Measurements from ENCODE around the gene KANSL2.
"Not testable (repeated sequence)": the region's sequence is repeated elsewhere in the genome, so short reads cannot be mapped to it uniquely, and the experiment has no call there.

The KANSL2 gene, protein sequence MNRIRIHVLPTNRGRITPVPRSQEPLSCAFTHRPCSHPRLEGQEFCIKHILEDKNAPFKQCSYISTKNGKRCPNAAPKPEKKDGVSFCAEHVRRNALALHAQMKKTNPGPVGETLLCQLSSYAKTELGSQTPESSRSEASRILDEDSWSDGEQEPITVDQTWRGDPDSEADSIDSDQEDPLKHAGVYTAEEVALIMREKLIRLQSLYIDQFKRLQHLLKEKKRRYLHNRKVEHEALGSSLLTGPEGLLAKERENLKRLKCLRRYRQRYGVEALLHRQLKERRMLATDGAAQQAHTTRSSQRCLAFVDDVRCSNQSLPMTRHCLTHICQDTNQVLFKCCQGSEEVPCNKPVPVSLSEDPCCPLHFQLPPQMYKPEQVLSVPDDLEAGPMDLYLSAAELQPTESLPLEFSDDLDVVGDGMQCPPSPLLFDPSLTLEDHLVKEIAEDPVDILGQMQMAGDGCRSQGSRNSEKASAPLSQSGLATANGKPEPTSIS

GRCh38 chr12:48681710-48682532 lies at the start of gene KANSL2:
Gene KANSL2 (minus strand): TSS chr12:48682238. CDS start chr12:48681632, 606 bp downstream.
- DNase-seq (ENCODE audit: low read depth): peak; percentile 100
- peak within 1 kb of the TSS; percentile 82 for H3K4me3 ChIP-seq (ENCODE audit: low read depth, low read length)
- TF ChIP-seq, protein P1, sequence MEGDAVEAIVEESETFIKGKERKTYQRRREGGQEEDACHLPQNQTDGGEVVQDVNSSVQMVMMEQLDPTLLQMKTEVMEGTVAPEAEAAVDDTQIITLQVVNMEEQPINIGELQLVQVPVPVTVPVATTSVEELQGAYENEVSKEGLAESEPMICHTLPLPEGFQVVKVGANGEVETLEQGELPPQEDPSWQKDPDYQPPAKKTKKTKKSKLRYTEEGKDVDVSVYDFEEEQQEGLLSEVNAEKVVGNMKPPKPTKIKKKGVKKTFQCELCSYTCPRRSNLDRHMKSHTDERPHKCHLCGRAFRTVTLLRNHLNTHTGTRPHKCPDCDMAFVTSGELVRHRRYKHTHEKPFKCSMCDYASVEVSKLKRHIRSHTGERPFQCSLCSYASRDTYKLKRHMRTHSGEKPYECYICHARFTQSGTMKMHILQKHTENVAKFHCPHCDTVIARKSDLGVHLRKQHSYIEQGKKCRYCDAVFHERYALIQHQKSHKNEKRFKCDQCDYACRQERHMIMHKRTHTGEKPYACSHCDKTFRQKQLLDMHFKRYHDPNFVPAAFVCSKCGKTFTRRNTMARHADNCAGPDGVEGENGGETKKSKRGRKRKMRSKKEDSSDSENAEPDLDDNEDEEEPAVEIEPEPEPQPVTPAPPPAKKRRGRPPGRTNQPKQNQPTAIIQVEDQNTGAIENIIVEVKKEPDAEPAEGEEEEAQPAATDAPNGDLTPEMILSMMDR (IDR thresholded peaks at IDR 0.05; ENCODE audit: low read depth, low read length): no peak
- TF ChIP-seq MYC (IDR thresholded peaks at IDR 0.05; ENCODE audit: low read depth, low read length) (peak; percentile 61), POLR2A (IDR thresholded peaks at IDR 0.05; ENCODE audit: extremely low read depth, insufficient read length) (peak; percentile 99), MAX (IDR thresholded peaks at IDR 0.05; ENCODE audit: low read depth, low read length) (peak; percentile 58)

DNA sequence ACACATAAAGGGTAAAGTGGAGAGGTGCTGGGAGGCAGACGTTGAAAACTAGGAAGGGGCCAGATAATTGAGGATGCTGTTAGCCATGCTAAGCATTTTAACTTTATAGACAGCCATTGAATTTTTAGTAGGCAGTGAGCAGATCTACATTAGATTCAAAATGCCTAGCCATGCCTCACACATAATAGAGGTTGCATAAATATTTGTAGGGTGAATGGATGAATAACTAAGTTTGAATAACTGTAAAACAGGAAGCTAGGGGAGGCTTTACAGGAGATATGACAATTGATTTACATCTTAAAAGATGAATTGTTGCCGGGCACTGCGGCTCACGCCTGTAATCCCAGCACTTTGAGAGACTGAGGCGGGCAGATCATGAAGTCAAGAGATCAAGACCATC lies 46.8 kb upstream of the KANSL2 start:
- TF ChIP-seq MYC (IDR thresholded peaks at IDR 0.05; ENCODE audit: low read depth, low read length) (no peak), POLR2A (IDR thresholded peaks at IDR 0.05; ENCODE audit: extremely low read depth, insufficient read length) (no peak), MAX (IDR thresholded peaks at IDR 0.05; ENCODE audit: low read depth, low read length) (no peak)
- TF ChIP-seq, protein P1 (IDR thresholded peaks at IDR 0.05; ENCODE audit: low read depth, low read length): no peak
- H3K4me3 ChIP-seq (ENCODE audit: low read depth, low read length): no peak overlapping the region
- no peak for DNase-seq (ENCODE audit: low read depth)

DNA sequence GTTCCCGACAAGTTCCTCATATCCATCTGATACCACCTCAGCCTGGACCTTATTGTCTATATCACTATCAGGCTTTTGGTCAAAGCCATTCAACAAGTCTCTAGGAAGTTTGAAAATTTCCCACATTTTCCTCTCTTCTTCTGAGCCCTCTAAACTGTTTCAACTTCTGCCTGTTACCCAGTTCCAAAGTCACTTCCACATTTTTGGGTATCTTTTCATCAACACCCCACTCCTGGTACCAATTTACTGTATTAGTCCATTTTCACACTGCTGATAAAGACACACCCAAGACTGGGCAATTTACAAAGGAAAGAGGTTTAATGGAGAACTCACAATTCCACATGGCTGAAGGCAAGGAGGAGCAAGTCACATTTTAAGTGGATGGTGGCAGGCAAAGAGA lies 38.7 kb upstream of the KANSL2 start:
- not testable (repeated sequence) for DNase-seq (ENCODE audit: low read depth); H3K4me3 ChIP-seq (ENCODE audit: low read depth, low read length)

DNA sequence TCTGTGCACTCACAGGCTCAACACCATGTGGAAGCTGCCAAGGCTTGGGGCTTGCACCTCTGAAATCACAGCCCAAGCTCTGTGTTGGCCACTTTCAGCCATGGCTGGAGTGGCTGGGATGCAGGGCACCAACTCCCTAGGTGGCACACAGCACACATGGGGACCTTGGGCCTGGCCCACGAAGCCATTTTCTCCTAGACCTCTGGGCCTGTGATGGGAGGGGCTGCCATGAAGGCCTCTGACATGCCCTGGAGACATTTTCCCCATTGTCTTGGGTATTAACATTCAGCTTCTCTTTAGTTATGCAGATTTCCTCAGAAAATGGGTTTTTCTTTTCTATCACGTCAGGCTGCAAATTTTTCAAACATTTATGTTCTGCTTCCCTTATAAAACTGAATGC lies 38.1 kb upstream of the KANSL2 start:
- not testable (repeated sequence) for H3K4me3 ChIP-seq (ENCODE audit: low read depth, low read length); DNase-seq (ENCODE audit: low read depth)

DNA sequence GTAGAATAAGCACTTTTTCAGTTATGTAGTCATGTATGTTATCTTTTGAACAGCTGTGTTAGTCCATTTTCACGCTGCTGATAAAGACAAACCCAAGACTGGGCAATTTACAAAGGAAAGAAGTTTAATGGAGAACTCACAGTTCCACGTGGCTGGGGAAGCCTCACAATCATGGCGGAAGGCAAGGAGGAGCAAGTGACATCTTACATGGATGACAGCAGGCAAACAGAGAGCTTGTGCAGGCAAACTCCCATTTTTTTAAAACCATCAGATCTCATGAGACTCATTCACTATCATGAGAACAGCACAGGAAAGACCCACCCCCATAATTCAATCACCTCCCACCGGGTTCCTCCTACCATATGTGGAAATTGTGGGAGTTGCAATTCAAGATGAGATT lies 37.0 kb upstream of the KANSL2 start:
- not testable (repeated sequence) for DNase-seq (ENCODE audit: low read depth); H3K4me3 ChIP-seq (ENCODE audit: low read depth, low read length)

DNA sequence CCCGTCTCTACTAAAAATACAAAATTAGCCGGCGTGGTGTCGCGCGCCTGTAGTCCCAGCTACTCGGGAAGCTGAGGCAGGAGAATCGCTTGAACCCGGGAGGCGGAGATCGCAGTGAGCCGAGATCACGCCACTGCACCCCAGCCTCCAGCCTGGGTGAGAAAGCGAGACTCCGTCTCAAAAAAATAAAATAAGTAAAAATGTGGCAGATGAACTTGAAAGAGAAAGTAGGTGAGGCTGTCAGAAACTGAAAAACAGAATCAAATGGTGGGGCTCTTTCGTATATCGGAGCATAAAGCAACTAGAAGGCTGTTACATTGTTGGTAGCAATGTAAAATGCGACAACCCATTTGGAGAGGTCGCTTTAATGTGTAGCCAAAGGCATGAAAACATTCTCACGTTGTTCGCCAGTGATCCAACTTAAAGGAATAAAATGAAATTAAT lies 35.2 kb upstream of the KANSL2 start:
- TF ChIP-seq MAX (IDR thresholded peaks at IDR 0.05; ENCODE audit: low read depth, low read length) (no peak), POLR2A (IDR thresholded peaks at IDR 0.05; ENCODE audit: extremely low read depth, insufficient read length) (no peak), MYC (IDR thresholded peaks at IDR 0.05; ENCODE audit: low read depth, low read length) (no peak)
- TF ChIP-seq, protein P1 (IDR thresholded peaks at IDR 0.05; ENCODE audit: low read depth, low read length): no peak
- DNase-seq (ENCODE audit: low read depth): peak; percentile 40
- peak overlapping the region; percentile 89 for H3K4me3 ChIP-seq (ENCODE audit: low read depth, low read length)

GRCh38 chr12:48716493-48717251 lies 34.6 kb upstream of the KANSL2 start, which contains the start of gene CCNT1:
Gene CCNT1 (minus strand): TSS chr12:48716707. CDS start chr12:48716675, 32 bp downstream.
- H3K4me3 ChIP-seq (ENCODE audit: low read depth, low read length): peak within 1 kb of the TSS; percentile 99
- peak; percentile 100 for DNase-seq (ENCODE audit: low read depth)
- TF ChIP-seq MYC (IDR thresholded peaks at IDR 0.05; ENCODE audit: low read depth, low read length) (no peak; the same call in none of the 2 replicates), POLR2A (IDR thresholded peaks at IDR 0.05; ENCODE audit: extremely low read depth, insufficient read length) (peak; percentile 68), MAX (IDR thresholded peaks at IDR 0.05; ENCODE audit: low read depth, low read length) (peak; percentile 97)
